H1 (cell line): ENCODE results near the gene TM9SF3. TPM values are rescaled to one million over a fixed set of nuclear protein-coding genes. Genes with fewer than 3 reads are reported as not detected.

Experiments
- ATF3 ChIP-seq: IDR thresholded peaks from 2 replicates; pipeline ENCODE4 v1.6.1; 2011; ENCODE audit warnings: low read depth, mild to moderate bottlenecking, low read length; ENCODE audit not compliant: insufficient read depth
- CBX5 ChIP-seq: fragments of 300-800, 300-1000 bp; sonication (generic); IDR thresholded peaks from 2 replicates; pipeline ENCODE4 v1.7.1; 2016; ENCODE audit warnings: antibody characterized with exemption, low read length, low read depth
- EZH2 ChIP-seq: fragments of 200-600 bp; sonication (generic); IDR thresholded peaks from 2 replicates; pipeline ENCODE4 v1.7.1; 2012; ENCODE audit warnings: low read depth, mild to moderate bottlenecking, moderate library complexity, low read length, inconsistent platforms; ENCODE audit not compliant: severe bottlenecking
- GABPA ChIP-seq: IDR thresholded peaks from 2 replicates; pipeline ENCODE4 v1.6.1; 2011; ENCODE audit warnings: mild to moderate bottlenecking, low read length, moderate library complexity, borderline replicate concordance; ENCODE audit not compliant: insufficient read depth
- RFX5 ChIP-seq: IDR thresholded peaks from 2 replicates; pipeline ENCODE4 v1.6.1; 2011; ENCODE audit warnings: low read depth, low read length, improper control_type of control experiment, borderline replicate concordance
- TAF7 ChIP-seq: optimal IDR thresholded peaks from 2 replicates; pipeline ENCODE3; 2011; ENCODE audit warnings: low read depth, mild to moderate bottlenecking, inconsistent platforms, low read length, moderate library complexity, borderline replicate concordance
- polyA plus RNA-seq, 7 experiments: library from polyadenylated mRNA; depleted of rRNA in 3 of 7; stranded (reverse) in 5 of 7; unstranded in 2 of 7; fragments of >200 nt in 5 of 7; fragments of 200-250 nt in 2 of 7; gene quantifications; 1 replicate in 5 of 7; 2 replicates in 1 of 7; 4 replicates in 1 of 7; pipeline versions ENCODE4 v1.2.1 to v1.2.3, GENCODE V29; 2011 to 2013; ENCODE audit warnings: missing spikeins in 2 of 7, mixed read lengths in 2 of 7
- total RNA-seq: library from RNA; stranded (reverse); fragmentation: NEBNext Ultra II Directional; extraction: Animal tissue kit (Norgen Biotek cat#: 25700); gene quantifications from 2 replicates; pipeline ENCODE4 v1.2.1, GENCODE V29; 2021

TM9SF3 gene
- total and polyA plus RNA-seq, 2 of the 8 experiments (the other 6 are each of a cell fraction or from before 2014, with no cell fraction given) = 123 to 127 TPM

GRCh38 chr10:96536129-96536528, 50.7 kb downstream of the TM9SF3 start (continued):
- TF ChIP-seq CBX5 (no peak), ATF3 (no peak), TAF7 (no peak), GABPA (no peak), RFX5 (no peak), EZH2 (no peak)
